ENCODE results near the gene CCDC24. TPM values are rescaled to one million over a fixed set of nuclear protein-coding genes. Genes with fewer than 3 reads are reported as not detected.

The CCDC24 gene
- total and polyA plus RNA-seq, 2 of the 13 experiments (the other 11 are each of a cell fraction or from before 2014, with no cell fraction given) = 1.4 to 2.9 TPM

DNA sequence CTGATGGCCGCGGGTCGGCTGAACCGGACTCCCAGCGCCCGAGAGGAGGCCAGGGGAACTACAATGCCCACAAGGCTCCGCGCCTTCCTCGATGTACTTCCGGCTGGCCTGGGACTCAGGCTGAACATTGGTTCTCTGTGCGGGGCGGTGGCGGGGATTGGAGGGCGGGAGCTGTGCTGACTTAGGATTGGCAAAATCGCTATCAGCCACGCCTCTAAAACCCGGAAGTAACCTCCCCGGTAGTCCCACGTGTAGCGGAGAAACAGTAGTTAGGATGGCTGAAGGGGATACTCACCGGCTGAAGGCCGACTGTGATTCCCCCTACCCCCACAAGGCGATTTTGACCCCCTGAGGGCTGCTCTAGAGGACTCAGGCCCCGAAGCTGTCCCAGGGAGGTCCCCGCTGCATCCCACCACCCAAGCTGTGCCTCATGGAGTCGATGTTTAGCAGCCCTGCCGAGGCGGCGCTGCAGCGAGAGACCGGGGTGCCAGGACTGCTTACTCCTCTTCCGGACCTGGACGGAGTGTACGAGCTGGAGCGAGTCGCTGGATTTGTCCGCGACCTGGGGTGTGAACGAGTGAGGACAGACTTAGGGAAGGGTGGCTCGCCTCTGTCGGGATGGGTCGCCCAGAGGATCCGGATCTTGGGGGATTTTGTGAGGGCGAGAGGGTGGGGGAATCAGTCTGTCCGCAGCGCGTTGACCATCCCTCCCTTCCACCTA, 21.5 kb upstream of the CCDC24 start, which contains the start of gene DPH2 (continued):
- TF ChIP-seq POGK (CRISPR knock-in tag; conservative IDR thresholded peaks at IDR 0.05) = 0 out of 2 replicates have a peak, but pooled peaks have one; percentile 48
- TF ChIP-seq MYC (CRISPR knock-in tag; IDR thresholded peaks at IDR 0.05; ENCODE audit: borderline replicate concordance) = peak; percentile 86
- TF ChIP-seq ZFY (CRISPR knock-in tag; IDR thresholded peaks at IDR 0.05) = peak; percentile 75
- peak; percentile 62; the same call in 1 of the 2 replicates for TF ChIP-seq ZFX (CRISPR knock-in tag; IDR thresholded peaks at IDR 0.05; ENCODE audit: low read depth)
- peak; percentile 100 for TF ChIP-seq SAP130 (CRISPR knock-in tag; IDR thresholded peaks at IDR 0.05; ENCODE audit: low read depth)
- TF ChIP-seq KDM2A (CRISPR knock-in tag; IDR thresholded peaks at IDR 0.05; ENCODE audit: borderline replicate concordance, low read depth) = peak; percentile 66; the same call in 1 of the 2 replicates
- peak; percentile 99 for TF ChIP-seq NR2C2 (CRISPR knock-in tag; IDR thresholded peaks at IDR 0.05; ENCODE audit: borderline replicate concordance)
- TF ChIP-seq CREB1 (IDR thresholded peaks at IDR 0.05) = peak; percentile 53; the same call in 1 of the 2 replicates
- peak; percentile 92 for TF ChIP-seq CREB1 (CRISPR knock-in tag; IDR thresholded peaks at IDR 0.05)
- TF ChIP-seq SUZ12 (IDR thresholded peaks at IDR 0.05; ENCODE audit: low read depth, low read length) = peak; percentile 69
- TF ChIP-seq, protein P1, sequence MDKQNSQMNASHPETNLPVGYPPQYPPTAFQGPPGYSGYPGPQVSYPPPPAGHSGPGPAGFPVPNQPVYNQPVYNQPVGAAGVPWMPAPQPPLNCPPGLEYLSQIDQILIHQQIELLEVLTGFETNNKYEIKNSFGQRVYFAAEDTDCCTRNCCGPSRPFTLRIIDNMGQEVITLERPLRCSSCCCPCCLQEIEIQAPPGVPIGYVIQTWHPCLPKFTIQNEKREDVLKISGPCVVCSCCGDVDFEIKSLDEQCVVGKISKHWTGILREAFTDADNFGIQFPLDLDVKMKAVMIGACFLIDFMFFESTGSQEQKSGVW (CRISPR knock-in tag; IDR thresholded peaks at IDR 0.05; ENCODE audit: borderline replicate concordance) = no peak
- TF ChIP-seq POLR2AphosphoS2 (IDR thresholded peaks at IDR 0.05; ENCODE audit: low read depth, low read length) = no peak
- TF ChIP-seq ZNF143 (CRISPR knock-in tag; IDR thresholded peaks at IDR 0.05) = peak; percentile 91
- peak; percentile 73 for TF ChIP-seq YEATS4 (CRISPR knock-in tag; IDR thresholded peaks at IDR 0.05; ENCODE audit: borderline replicate concordance)
- TF ChIP-seq ZNF160 (CRISPR knock-in tag; IDR thresholded peaks at IDR 0.05) = no peak
- TF ChIP-seq HIC2 (CRISPR knock-in tag; IDR thresholded peaks at IDR 0.05; ENCODE audit: low read depth) = no peak
- no peak for TF ChIP-seq FOXJ3 (CRISPR knock-in tag; IDR thresholded peaks at IDR 0.05; ENCODE audit: borderline replicate concordance)
- peak; percentile 43 for TF ChIP-seq HNRNPLL (IDR thresholded peaks at IDR 0.05; ENCODE audit: low read depth, low read length, poor library complexity, severe bottlenecking)
- no peak; the same call in 1 of the 2 replicates for TF ChIP-seq HOXA5 (CRISPR knock-in tag; IDR thresholded peaks at IDR 0.05)
- 0 out of 2 replicates have a peak, but pooled peaks have one; percentile 24 for TF ChIP-seq SALL2 (CRISPR knock-in tag; IDR thresholded peaks at IDR 0.05)
- TF ChIP-seq KDM5B (CRISPR knock-in tag; IDR thresholded peaks at IDR 0.05; ENCODE audit: borderline replicate concordance) = 0 out of 2 replicates have a peak, but pooled peaks have one; percentile 41
- TF ChIP-seq BCL6 (CRISPR knock-in tag; IDR thresholded peaks at IDR 0.05) = peak; percentile 91
- TF ChIP-seq ETV5 (CRISPR knock-in tag; IDR thresholded peaks at IDR 0.05; ENCODE audit: borderline replicate concordance) = 0 out of 2 replicates have a peak, but pooled peaks have one; percentile 5
- 0 out of 2 replicates have a peak, but pooled peaks have one; percentile 26 for TF ChIP-seq ZGPAT (CRISPR knock-in tag; IDR thresholded peaks at IDR 0.05)
- TF ChIP-seq CHD2 (IDR thresholded peaks at IDR 0.05; ENCODE audit: low read depth, low read length) = peak; percentile 65; the same call in 1 of the 2 replicates

All from HepG2 (cell line).